Stimulated activated CD8-positive, alpha-beta memory T cell treated with anti-CD3 and anti-CD28 coated beads, Interleukin-4, amount 100 ng/mL, for 48 hours (primary cell): ENCODE data around the gene ARHGAP18.

Experiments
- DNase-seq: peaks from one replicate; pipeline ENCODE4 v3.0.0-alpha.2; 2020

Gene ARHGAP18

GRCh38 chr6:129717277-129717676 is 7.3 kb upstream of the ARHGAP18 start:
- no peak for DNase-seq

DNA sequence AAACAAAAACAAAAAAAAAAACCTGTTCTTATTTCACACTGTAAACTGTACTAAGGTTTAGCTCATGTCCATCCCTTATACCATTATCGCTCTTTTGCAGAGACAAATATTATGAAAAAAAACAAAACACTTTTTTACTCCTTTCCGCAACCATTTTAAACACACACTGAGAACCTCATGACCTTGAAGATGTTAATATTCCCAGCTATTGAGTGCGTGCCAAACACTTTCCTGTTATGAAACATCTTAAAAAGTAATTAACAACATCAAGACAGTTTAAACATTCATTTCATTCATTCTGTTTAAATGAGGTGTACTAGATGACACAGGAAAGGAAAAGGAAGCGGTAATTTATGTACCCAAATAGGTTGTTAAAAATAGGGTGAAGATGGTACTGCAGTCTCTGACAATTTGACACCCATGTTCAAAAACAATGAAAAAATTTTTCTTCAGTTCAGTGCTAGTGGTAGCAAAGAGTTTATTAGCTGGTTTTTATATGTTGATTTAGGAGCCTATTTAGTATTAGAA is 3.9 kb upstream of the ARHGAP18 start:
- no peak for DNase-seq

GRCh38 chr6:129711271-129711631 is 1.3 kb upstream of the ARHGAP18 start:
- no peak for DNase-seq

DNA sequence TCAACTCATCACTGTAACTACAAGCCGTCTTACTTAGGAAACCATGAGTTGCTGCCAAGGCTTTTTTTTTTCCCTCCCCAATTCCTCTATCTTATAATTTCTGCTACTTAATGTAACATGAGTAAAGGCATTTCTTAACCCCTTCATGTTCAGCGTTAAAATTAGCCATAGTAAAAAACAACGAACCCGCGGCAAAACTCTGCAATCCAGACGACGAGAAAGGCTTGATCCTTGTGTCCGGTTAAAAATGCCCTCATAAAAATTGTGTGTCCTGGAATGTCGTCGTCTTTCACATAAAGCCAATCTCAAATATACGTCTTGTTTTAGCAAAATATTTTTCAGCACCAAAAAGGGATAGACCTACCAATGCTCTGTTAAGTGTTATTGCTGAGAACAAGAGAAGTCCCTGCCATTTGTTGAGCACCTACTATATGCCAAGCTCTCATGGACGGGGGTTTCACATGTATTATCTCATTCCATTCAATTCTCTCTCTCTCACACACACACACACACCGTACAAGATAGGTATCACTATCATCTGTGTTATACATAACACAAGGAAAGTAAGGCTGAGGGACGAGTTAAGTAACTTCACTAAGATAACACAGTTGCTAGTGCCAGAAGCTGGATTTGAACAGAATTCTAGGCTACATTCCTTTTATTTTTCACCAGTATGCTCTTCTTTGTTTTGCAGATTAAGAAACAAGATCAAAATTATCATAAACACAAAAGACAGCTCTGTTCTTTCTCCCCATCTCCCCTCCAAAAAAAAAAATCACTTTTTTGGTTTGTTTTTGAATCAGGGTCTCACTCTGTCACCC is 683 bp upstream of the ARHGAP18 start:
- DNase-seq, result no peak

DNA sequence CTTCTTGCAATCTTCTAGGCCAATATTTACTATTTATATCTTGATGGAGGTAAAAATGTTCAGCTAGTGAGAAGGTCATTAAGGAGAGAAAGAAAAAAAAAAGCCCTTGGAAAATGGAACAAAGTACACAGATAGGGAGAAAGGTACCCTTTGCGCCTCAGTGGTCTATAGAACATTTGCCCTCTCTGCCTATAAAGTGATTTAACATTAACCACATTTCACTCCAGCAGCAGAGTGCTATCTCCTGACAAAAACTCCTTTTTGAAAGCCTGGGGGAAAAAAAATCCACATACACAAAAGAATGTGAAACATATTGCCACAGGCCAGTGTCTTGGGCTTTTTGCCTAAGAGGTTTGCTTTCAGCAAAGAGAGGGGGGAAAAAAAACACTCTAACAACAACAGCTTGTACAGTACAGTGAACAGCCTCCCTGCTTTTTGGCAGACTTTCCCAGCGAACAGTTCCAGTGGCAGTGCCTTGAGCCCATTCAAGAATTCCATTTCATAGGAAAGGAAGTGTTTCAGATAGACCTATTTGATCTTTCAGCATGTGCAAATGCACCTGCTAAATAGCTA is 695 bp downstream of the ARHGAP18 start:
- DNase-seq, result no peak

- no peak for DNase-seq
Measured at GRCh38 chr6:129708496-129709195, 1.3 kb downstream of the ARHGAP18 start.

- no peak for DNase-seq
Measured at GRCh38 chr6:129707882-129708495, 2.0 kb downstream of the ARHGAP18 start.

DNA sequence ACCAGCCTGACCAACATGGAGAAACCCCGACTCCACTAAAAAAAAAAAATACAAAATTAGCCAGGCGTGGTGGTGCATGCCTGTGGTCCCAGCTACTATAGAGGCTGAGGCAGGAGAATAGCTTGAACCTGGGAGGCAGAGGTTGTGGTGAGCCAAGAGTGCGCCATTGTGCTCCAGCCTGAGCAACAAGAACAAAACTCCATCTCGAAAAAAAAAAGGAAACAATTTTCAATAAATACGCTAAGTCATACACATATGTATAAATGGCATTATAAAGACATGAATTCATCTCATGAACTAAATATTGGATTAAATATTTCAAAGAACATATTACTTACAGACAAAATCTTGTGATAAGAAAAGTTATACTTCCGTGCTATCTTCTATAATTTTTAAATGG is 2.9 kb downstream of the ARHGAP18 start:
- DNase-seq, result no peak

DNA sequence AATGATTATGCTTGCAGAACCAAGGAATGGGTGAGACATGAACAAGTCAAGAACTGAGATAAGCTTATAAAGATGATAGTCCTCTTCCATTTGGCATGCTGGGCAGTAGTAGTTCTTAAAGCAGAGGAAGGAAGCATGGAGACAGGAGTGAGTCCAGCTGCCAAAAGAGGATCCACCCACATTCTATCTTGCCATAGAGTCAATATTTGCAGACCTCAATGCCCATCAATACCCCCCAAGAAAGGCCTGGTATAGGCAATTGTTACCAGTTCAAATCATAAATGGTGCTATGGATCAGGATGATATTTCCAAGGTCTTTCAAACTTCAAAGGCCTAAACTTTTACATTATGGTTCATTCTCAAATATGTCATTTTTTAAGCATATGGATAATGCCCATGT is 4.8 kb downstream of the ARHGAP18 start:
- no peak for DNase-seq

DNA sequence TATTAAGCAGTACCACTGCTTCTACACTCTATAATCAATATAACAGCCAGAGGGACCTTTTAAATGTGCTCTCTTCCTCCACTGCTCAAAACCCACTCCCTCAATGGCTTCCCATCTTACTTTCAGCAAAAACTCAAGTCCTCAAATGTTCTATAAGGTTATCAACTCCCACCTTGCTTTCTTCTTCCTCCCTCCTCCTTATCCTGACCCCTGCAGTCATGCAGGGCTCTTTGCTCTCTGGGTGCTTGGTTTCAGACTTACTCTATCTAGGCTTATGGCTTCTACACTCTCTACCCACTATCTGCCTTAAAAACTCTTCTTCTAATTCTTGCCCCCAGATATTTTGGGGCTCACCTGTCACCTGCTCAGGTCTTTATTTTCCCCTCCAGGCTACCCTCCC is 5.3 kb downstream of the ARHGAP18 start:
- DNase-seq, result no peak

DNA sequence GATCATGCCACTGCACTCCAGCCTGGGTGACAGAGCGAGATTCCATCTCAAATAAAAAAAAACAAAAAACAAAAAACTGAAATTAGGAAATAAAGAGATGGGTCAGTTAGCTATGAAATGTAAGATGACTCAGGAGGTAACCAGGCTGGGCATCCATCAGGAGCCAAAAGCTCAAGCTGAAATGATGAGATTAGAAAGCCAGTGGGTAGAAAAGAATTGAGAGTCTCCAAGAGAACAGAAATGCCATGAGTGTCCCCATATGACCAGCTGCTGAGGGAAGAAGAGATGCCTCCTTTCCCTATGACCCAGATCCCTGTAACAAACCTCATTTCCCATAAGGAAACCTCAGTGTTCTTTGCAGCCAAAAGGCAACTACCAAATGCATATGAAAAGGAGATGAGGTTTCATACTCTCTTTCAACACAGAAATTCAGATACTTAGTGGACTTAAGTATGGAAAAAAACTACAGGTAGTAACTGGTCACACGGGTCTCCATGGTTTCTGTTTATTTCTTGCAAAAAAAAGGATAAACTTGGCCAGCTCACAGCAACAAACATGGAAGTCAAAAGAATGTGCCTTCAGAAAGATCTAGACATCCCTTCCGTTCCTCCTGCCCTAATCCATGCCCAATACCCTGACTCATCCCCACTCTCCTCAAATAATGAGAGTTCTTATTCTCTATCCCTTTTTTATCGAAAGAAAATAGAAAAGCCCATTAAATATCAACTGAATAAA is 8.1 kb downstream of the ARHGAP18 start:
- no peak for DNase-seq

DNA sequence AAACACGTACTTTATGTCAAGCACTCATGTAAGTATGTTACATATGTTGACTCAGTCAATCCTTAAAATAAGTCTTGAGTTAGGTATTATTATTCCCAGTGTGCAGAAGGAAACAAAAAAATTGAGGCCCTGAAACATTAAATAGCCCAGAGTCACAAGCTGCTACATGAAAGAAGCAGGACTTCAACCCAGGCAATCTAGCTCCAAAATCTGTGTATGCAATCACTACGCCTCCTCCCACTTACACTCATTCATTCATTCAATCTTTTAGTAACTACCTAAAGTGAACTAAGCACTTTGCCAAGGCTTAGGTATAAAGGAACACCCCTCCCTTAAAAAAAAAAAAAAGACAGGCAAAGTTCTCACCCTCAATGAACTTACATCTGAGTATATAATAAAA is 9.3 kb downstream of the ARHGAP18 start:
- DNase-seq, result no peak

DNA sequence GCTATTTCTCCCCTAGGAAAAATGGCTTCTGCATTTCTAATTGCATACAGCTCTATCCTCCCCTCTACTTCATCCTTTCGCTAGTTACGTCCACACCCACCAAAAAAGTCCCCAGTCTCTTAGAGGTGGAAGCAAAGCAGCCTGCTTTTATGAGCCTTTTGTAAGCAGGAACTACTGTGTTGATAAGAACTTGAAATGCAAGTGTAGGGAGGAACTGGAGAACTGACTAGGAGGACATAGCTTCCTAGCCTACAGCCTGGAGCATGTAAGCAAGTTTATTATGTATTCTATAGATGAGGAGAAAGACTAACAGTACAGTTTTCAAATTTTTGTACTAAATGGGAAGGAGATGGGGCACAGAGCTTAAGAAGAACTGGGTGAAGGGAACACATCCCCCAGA is 10.3 kb downstream of the ARHGAP18 start:
- DNase-seq, result no peak

DNA sequence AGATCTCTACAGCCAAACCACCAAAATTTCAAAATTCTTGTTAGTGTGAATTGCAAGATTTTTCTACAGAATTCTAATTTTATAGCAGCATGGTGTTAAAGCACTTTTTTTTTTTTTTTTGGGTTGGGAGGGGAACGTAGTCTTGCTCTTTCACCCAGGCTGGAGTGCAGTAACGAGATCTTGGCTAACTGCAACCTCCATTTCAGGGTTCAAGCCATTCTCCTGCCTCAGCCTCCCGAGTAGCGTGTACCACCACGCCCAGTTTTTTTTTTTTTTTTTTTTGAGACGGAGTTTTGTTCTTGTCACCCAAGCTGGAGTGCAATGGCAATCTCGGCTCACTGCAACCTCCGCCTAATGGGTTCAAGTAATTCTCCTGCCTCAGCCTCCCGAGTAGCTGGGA is 11.5 kb downstream of the ARHGAP18 start:
- DNase-seq, result no peak

DNA sequence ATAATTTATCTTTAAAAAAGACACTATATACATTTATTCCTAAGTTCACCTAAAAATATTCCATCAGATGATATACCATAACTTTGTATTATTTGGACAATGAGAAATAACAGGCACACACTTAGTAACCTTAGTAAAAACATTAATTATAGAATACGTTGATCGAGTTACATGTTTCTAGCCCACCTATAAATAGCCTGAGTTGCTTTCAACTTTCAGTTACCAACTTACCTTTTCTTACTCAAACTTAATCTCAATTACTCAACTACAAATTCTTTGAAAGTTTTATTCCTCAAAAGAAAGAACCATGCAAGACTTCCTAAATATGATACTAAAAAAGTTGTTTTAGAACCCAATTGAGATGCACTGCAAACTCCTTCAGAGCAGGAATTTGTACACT is 12.2 kb downstream of the ARHGAP18 start:
- no peak for DNase-seq

GRCh38 chr6:129696843-129697242 is 13.1 kb downstream of the ARHGAP18 start:
- DNase-seq, result no peak

GRCh38 chr6:129696028-129696418 is 14.0 kb downstream of the ARHGAP18 start:
- no peak for DNase-seq

DNA sequence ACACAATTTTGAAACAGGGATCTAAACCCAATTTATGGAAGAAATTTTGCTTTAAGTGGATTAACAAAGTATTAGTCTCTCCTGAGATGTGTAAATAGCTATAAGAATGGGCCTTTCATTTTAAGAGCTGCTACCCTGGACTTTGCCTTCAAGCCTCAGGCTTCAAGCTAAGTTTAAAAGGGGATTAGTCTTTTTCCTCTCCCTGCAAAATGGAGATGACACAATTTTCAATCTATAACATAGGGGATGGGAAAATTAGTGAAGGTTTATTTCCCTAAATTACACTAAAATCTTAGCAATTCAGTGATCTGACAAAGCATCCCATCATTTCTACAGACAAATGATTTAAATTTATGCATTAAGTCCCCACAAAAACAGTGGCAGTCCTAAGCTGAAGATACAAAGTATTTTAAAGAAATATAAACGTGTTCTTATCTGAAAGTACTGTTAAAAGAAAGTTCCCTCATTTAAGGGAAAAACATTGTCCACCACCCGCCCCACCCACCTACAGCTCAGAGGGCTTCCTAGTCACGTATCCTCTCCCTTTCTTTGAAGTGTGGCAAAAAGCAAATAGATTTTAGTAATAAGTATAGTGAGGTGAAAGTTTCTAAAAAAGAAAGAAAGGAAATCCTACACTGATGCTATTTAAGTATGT is 14.5 kb downstream of the ARHGAP18 start:
- no peak for DNase-seq

GRCh38 chr6:129694036-129694435 is 15.9 kb downstream of the ARHGAP18 start:
- no peak for DNase-seq

- DNase-seq, result no peak
Measured at GRCh38 chr6:129692467-129692866, 17.5 kb downstream of the ARHGAP18 start.

- no peak for DNase-seq
Measured at GRCh38 chr6:129691709-129692108, 18.3 kb downstream of the ARHGAP18 start.

GRCh38 chr6:129691043-129691640 is 18.8 kb downstream of the ARHGAP18 start:
- no peak for DNase-seq
